ENCODE results near the gene TOMM40L. TPM values are rescaled to one million over a fixed set of nuclear protein-coding genes. Genes with fewer than 3 reads are reported as not detected.

The TOMM40L gene
- total and polyA plus RNA-seq, 2 experiments from 2014 or later: 12.5 to 13.6 TPM

- H3K9me3 ChIP-seq (ENCODE audit: low read depth): no peaks in the 10 kb centered on the region
- no peak overlapping the region for H3K4me3 ChIP-seq
- no peak overlapping the region for H3K27ac ChIP-seq
- no peak for DNase-seq (ENCODE audit: low read depth in 1 of 2, low spot score in 1 of 2)
- H3K4me1 ChIP-seq (ENCODE audit: low read depth): peaks cover 7% of the 10 kb centered on the region
- H3K36me3 ChIP-seq: no peaks in the 10 kb centered on the region
- no peak for TF ChIP-seq CTCF (IDR thresholded peaks at IDR 0.05; ENCODE audit: low read depth, low read length)
- H3K27me3 ChIP-seq: no peaks in the 10 kb centered on the region
These were observed 7.2 kb downstream of the TOMM40L start for GRCh38 chr1:161233102-161233501.

DNA sequence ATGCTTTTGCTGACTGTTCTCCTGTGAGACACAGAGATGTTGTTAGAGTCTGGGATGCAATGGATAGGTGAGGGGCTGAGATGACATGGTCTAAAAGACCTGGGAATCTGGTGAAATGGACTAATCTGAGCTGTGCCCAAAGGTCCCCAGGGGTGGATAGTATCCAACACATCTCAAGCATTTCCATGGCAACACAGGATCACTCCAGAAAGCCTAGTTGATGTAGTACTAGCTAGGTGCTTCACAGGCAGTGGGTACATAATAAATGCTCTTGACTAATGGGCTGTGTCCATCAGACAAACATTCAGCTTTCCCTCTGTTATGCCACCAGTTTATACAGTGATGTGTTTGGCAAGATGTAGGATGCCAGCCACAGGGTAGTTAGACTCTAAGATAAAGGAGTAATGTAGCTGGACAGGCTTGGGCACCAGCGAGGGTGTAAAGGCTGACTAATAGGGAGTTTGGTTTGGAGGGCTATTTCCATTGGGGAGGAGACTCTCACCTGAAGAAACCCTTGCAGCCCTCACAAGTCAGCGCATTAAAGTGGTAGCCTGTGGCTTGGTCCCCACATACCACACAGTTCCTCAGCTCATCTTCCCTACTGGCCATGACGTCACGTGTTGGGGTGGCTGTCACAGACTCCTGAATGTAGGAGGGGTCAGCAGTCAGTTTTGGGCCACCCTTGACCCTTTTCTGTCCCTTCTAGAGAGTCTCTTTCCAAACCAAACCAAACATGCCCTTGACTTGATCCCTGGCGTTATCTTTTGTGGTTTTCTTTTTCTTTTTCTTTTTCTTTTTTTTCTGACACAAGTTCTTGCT, 10.3 kb downstream of the TOMM40L start:
- no peak for TF ChIP-seq CTCF (IDR thresholded peaks at IDR 0.05; ENCODE audit: low read depth, low read length)
- peaks cover 7% of the 10 kb centered on the region for H3K4me1 ChIP-seq (ENCODE audit: low read depth)
- H3K9me3 ChIP-seq (ENCODE audit: low read depth): no peaks in the 10 kb centered on the region
- no peaks in the 10 kb centered on the region for H3K27me3 ChIP-seq
- H3K27ac ChIP-seq: no peak overlapping the region
- DNase-seq (ENCODE audit: low read depth in 1 of 2, low spot score in 1 of 2): no peak
- no peak overlapping the region for H3K4me3 ChIP-seq
- H3K36me3 ChIP-seq: no peaks in the 10 kb centered on the region

- Histone ChIP-seq H3K9me3 (ENCODE audit: low read depth) (no peaks in the 10 kb centered on the region), H3K4me3 (no peak within 1 kb of the TSS), H3K27me3 (no peaks in the 10 kb centered on the region), H3K4me1 (ENCODE audit: low read depth) (no peaks in the 10 kb centered on the region), H3K27ac (no peak within 1 kb of the TSS), H3K36me3 (no peaks in the 10 kb centered on the region)
- TF ChIP-seq CTCF (IDR thresholded peaks at IDR 0.05; ENCODE audit: low read depth, low read length): no peak
- no peak for DNase-seq (ENCODE audit: low read depth in 1 of 2, low spot score in 1 of 2)
These were observed 12.2 kb downstream of the TOMM40L start, which contains the start of gene NR1I3 for GRCh38 chr1:161238039-161238473. Gene NR1I3 (minus strand): TSS chr1:161238203. CDS start chr1:161236565, 1,638 bp downstream.

DNA sequence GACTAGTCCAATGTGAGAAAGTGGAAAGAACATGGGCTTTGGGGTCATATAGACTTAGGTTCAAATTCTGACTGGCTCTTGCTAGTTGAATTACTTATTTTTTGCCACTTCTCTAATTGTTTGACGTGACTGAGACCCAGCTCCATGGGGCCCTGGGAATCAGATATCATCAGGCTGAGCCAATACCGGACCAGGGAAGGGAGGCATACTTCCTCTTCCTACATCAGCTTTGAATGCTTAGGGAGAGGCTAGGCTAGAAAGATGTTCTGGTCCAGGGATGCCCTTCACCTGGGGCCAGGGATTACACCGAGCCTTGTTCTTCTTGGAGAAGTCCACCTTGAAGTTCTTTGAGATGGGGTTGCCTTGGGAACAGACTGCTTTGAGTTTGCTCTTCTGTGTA, 15.8 kb downstream of the TOMM40L start:
- no peaks in the 10 kb centered on the region for H3K4me1 ChIP-seq (ENCODE audit: low read depth)
- no peaks in the 10 kb centered on the region for H3K36me3 ChIP-seq
- DNase-seq (ENCODE audit: low read depth in 1 of 2, low spot score in 1 of 2): no peak
- no peak overlapping the region for H3K4me3 ChIP-seq
- no peaks in the 10 kb centered on the region for H3K27me3 ChIP-seq
- H3K9me3 ChIP-seq (ENCODE audit: low read depth): no peaks in the 10 kb centered on the region
- no peak overlapping the region for H3K27ac ChIP-seq
- TF ChIP-seq CTCF (IDR thresholded peaks at IDR 0.05; ENCODE audit: low read depth, low read length): no peak

DNA sequence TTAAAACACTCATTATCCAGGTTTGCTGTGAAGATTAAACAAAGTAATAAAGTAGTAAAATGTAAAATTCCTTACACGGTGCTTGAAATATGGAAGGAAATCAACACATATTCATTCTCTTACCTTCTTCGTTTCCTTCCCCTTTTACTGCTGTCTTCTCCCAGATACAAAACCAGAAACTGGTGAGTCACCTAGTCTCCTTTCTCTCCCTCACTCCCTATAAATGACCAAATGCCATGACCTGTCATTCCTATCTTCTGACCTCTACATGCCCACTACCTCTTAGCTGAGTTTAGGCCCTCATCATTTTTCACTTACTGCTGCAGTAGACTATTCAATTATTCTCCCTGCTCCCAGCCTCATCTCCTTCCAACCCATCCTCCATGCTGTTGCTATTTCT, 16.5 kb downstream of the TOMM40L start:
- H3K36me3 ChIP-seq: no peaks in the 10 kb centered on the region
- no peak for TF ChIP-seq CTCF (IDR thresholded peaks at IDR 0.05; ENCODE audit: low read depth, low read length)
- no peak overlapping the region for H3K27ac ChIP-seq
- no peaks in the 10 kb centered on the region for H3K9me3 ChIP-seq (ENCODE audit: low read depth)
- H3K4me1 ChIP-seq (ENCODE audit: low read depth): no peaks in the 10 kb centered on the region
- H3K27me3 ChIP-seq: no peaks in the 10 kb centered on the region
- H3K4me3 ChIP-seq: no peak overlapping the region
- DNase-seq (ENCODE audit: low read depth in 1 of 2, low spot score in 1 of 2): no peak
